ACC112 (cell line): Measurements from ENCODE around the gene IER2.

Experiments
- H2AFZ ChIP-seq: fragments of 200-600 bp; sonication (generic); one replicate; pipeline ENCODE4 v1.6.0; 2017; ENCODE audit warnings: antibody characterized with exemption, low read length; ENCODE audit not compliant: unreplicated experiment
- H3K27ac ChIP-seq: fragments of 200-600 bp; sonication (generic); 2 replicates; pipeline ENCODE4 v1.5.1; 2014; ENCODE audit warnings: low read depth, mild to moderate bottlenecking, antibody characterized with exemption, low read length, moderate library complexity
- H3K27me3 ChIP-seq: fragments of 200-600 bp; sonication (generic); 2 replicates; pipeline ENCODE4 v1.6.1; 2014; ENCODE audit warnings: mild to moderate bottlenecking, antibody characterized with exemption, low read length, moderate library complexity, mixed read lengths; ENCODE audit not compliant: insufficient read depth
- H3K36me3 ChIP-seq: fragments of 200-600 bp; sonication (generic); 2 replicates; pipeline ENCODE4 v1.6.1; 2016; ENCODE audit warnings: mild to moderate bottlenecking, antibody characterized with exemption, low read length, moderate library complexity, mixed read lengths; ENCODE audit not compliant: insufficient read depth
- H3K4me1 ChIP-seq: fragments of 200-600 bp; sonication (generic); one replicate; pipeline ENCODE4 v1.6.1; 2016; ENCODE audit warnings: low read length, mixed read lengths; ENCODE audit not compliant: insufficient read depth, unreplicated experiment, control insufficient read depth
- H3K4me3 ChIP-seq: fragments of 200-600 bp; sonication (generic); 2 replicates; pipeline ENCODE4 v1.5.1; 2014; ENCODE audit warnings: mild to moderate bottlenecking, low read depth, low read length
- H3K79me2 ChIP-seq: fragments of 200-600 bp; sonication (generic); one replicate; pipeline ENCODE4 v1.6.0; 2016; ENCODE audit warnings: low read length; ENCODE audit not compliant: control insufficient read depth, unreplicated experiment, insufficient read depth

Gene IER2

GRCh38 chr19:13132471-13133180, 17.6 kb upstream of the IER2 start:
- H3K27ac ChIP-seq = peak overlapping the region; percentile 57
- H3K79me2 ChIP-seq = peaks cover 57% of the 10 kb centered on the region
- H2AFZ ChIP-seq = no peak overlapping the region
- no peaks in the 10 kb centered on the region for H3K27me3 ChIP-seq
- peaks cover 27% of the 10 kb centered on the region for H3K4me1 ChIP-seq
- H3K36me3 ChIP-seq = no peaks in the 10 kb centered on the region
- H3K4me3 ChIP-seq = no peak overlapping the region

GRCh38 chr19:13133241-13133870, 16.9 kb upstream of the IER2 start:
- H2AFZ ChIP-seq = no peak overlapping the region
- peaks cover 27% of the 10 kb centered on the region for H3K4me1 ChIP-seq
- no peaks in the 10 kb centered on the region for H3K36me3 ChIP-seq
- H3K27ac ChIP-seq = peak overlapping the region; percentile 57; the same call in 1 of the 2 replicates
- no peak overlapping the region for H3K4me3 ChIP-seq
- peaks cover 50% of the 10 kb centered on the region for H3K79me2 ChIP-seq
- H3K27me3 ChIP-seq = no peaks in the 10 kb centered on the region

GRCh38 chr19:13134626-13135025, 15.6 kb upstream of the IER2 start:
- Histone ChIP-seq H3K27me3 (no peaks in the 10 kb centered on the region), H3K4me1 (peaks cover 27% of the 10 kb centered on the region), H3K27ac (no peak overlapping the region), H2AFZ (no peak overlapping the region), H3K36me3 (no peaks in the 10 kb centered on the region), H3K79me2 (peaks cover 38% of the 10 kb centered on the region), H3K4me3 (no peak overlapping the region)

- Histone ChIP-seq H3K4me3 (no peak overlapping the region), H3K27ac (no peak overlapping the region), H3K36me3 (no peaks in the 10 kb centered on the region), H3K4me1 (peaks cover 27% of the 10 kb centered on the region), H3K27me3 (no peaks in the 10 kb centered on the region), H3K79me2 (peaks cover 38% of the 10 kb centered on the region), H2AFZ (no peak overlapping the region)
Observed at GRCh38 chr19:13135068-13136062, 14.8 kb upstream of the IER2 start.

- Histone ChIP-seq H3K27ac (no peak overlapping the region), H2AFZ (no peak overlapping the region), H3K4me3 (no peak overlapping the region), H3K79me2 (peaks cover 27% of the 10 kb centered on the region), H3K27me3 (no peaks in the 10 kb centered on the region), H3K4me1 (peaks cover 17% of the 10 kb centered on the region), H3K36me3 (no peaks in the 10 kb centered on the region)
Observed at GRCh38 chr19:13137290-13137794, 12.9 kb upstream of the IER2 start.

- H2AFZ ChIP-seq = no peak overlapping the region
- H3K36me3 ChIP-seq = no peaks in the 10 kb centered on the region
- H3K4me3 ChIP-seq = no peak overlapping the region
- peaks cover 13% of the 10 kb centered on the region for H3K4me1 ChIP-seq
- no peak overlapping the region for H3K27ac ChIP-seq
- no peaks in the 10 kb centered on the region for H3K27me3 ChIP-seq
- peaks cover 17% of the 10 kb centered on the region for H3K79me2 ChIP-seq
Observed at GRCh38 chr19:13138171-13138915, 11.9 kb upstream of the IER2 start.

GRCh38 chr19:13138916-13139198, 11.4 kb upstream of the IER2 start:
- peaks cover 17% of the 10 kb centered on the region for H3K4me1 ChIP-seq
- H3K27ac ChIP-seq = no peak overlapping the region
- H3K27me3 ChIP-seq = no peaks in the 10 kb centered on the region
- H3K4me3 ChIP-seq = no peak overlapping the region
- no peaks in the 10 kb centered on the region for H3K36me3 ChIP-seq
- H3K79me2 ChIP-seq = peaks cover 12% of the 10 kb centered on the region
- no peak overlapping the region for H2AFZ ChIP-seq

GRCh38 chr19:13139633-13140311, 10.4 kb upstream of the IER2 start:
- Histone ChIP-seq H3K27me3 (no peaks in the 10 kb centered on the region), H2AFZ (no peak overlapping the region), H3K79me2 (peaks cover 4% of the 10 kb centered on the region), H3K4me1 (peaks cover 9% of the 10 kb centered on the region), H3K27ac (no peak overlapping the region), H3K36me3 (no peaks in the 10 kb centered on the region), H3K4me3 (no peak overlapping the region)

GRCh38 chr19:13146763-13147563, 3.2 kb upstream of the IER2 start:
- Histone ChIP-seq H3K79me2 (peaks cover 17% of the 10 kb centered on the region), H3K27me3 (no peaks in the 10 kb centered on the region), H3K4me3 (no peak overlapping the region), H3K4me1 (peaks cover 8% of the 10 kb centered on the region), H3K36me3 (no peaks in the 10 kb centered on the region), H3K27ac (no peak overlapping the region), H2AFZ (no peak overlapping the region)
